Hepatocyte (in vitro differentiated cells): ENCODE results near the gene LIMA1. TPM values are rescaled to one million over a fixed set of nuclear protein-coding genes. Genes with fewer than 3 reads are reported as not detected.

Experiments used
- DNase-seq: peaks from one replicate; pipeline ENCODE4 v3.0.0-alpha.2; 2016; ENCODE audit warnings: low spot score
- H2AFZ ChIP-seq: fragments of 200-600 bp; sonication (generic); 2 replicates; pipeline ENCODE4 v1.6.0; 2016; ENCODE audit warnings: antibody characterized with exemption, mild to moderate bottlenecking
- H3K27ac ChIP-seq: fragments of 200-600 bp; sonication (generic); 2 replicates; pipeline ENCODE4 v1.5.1; 2016; ENCODE audit warnings: mild to moderate bottlenecking
- H3K27me3 ChIP-seq: fragments of 200-600 bp; sonication (generic); 2 replicates; pipeline ENCODE4 v1.6.1; 2016
- H3K36me3 ChIP-seq: fragments of 200-600 bp; sonication (generic); replicated peaks from 2 replicates; pipeline ENCODE4 v1.5.1; 2016; ENCODE audit warnings: low read depth; ENCODE audit not compliant: insufficient read depth
- H3K4me1 ChIP-seq: fragments of 200-600 bp; sonication (generic); 2 replicates; pipeline ENCODE4 v1.5.1; 2016; ENCODE audit warnings: mild to moderate bottlenecking, moderate library complexity; ENCODE audit not compliant: insufficient read depth
- H3K4me2 ChIP-seq: fragments of 200-600 bp; sonication (generic); 2 replicates; pipeline ENCODE4 v1.6.0; 2016
- H3K4me3 ChIP-seq: fragments of 200-600 bp; sonication (generic); 2 replicates; pipeline ENCODE4 v1.5.1; 2016; ENCODE audit warnings: mild to moderate bottlenecking
- H3K79me2 ChIP-seq: fragments of 200-600 bp; sonication (generic); 2 replicates; pipeline ENCODE4 v1.6.0; 2017; ENCODE audit warnings: mild to moderate bottlenecking
- H3K9me2 ChIP-seq: fragments of 200-600 bp; sonication (generic); replicated peaks from 2 replicates; pipeline ENCODE4 v1.6.0; 2017; ENCODE audit warnings: mild to moderate bottlenecking; ENCODE audit not compliant: insufficient read depth
- H3K9me3 ChIP-seq: fragments of 200-600 bp; sonication (generic); 2 replicates; pipeline ENCODE4 v1.5.1; 2016; ENCODE audit warnings: low read depth, mild to moderate bottlenecking
- H4K20me1 ChIP-seq: fragments of 200-600 bp; sonication (generic); 2 replicates; pipeline ENCODE4 v1.6.0; 2016; ENCODE audit warnings: mild to moderate bottlenecking; ENCODE audit not compliant: insufficient read depth, poor library complexity, severe bottlenecking
- CTCF ChIP-seq: fragments of 200-600 bp; sonication (generic); IDR thresholded peaks from 2 replicates; pipeline ENCODE4 v1.5.1; 2016; ENCODE audit warnings: antibody characterized with exemption, mild to moderate bottlenecking; ENCODE audit not compliant: poor library complexity
- EZH2 ChIP-seq: fragments of 200-600 bp; sonication (generic); IDR thresholded peaks from 2 replicates; pipeline ENCODE4 v1.6.1; 2016; ENCODE audit warnings: antibody characterized with exemption, mild to moderate bottlenecking, borderline replicate concordance
- EZH2phosphoT487 ChIP-seq: fragments of 200-600 bp; sonication (generic); IDR thresholded peaks from one replicate; pipeline ENCODE4 v1.6.1; 2018; ENCODE audit warnings: antibody characterized with exemption, mild to moderate bottlenecking, low read depth, moderate library complexity; ENCODE audit not compliant: unreplicated experiment, severe bottlenecking
- WGBS: methylation state at CpG from one replicate; pipeline ENCODE4 v1.1.6; 2016; ENCODE audit warnings: low lambda C conversion rate; ENCODE audit errors: missing lambda C conversion rate; 5-methylcytosine and 5-hydroxymethylcytosine counted together
- polyA plus RNA-seq: library from polyadenylated mRNA; unstranded; fragments of >200 nt; fragmentation: Nextera tagmentation; extraction: Ambion mirVana; gene quantifications from 2 replicates; pipeline ENCODE4 v1.2.1, GENCODE V29; 2016
- total RNA-seq: library from RNA; depleted of rRNA; stranded (reverse); fragments of >200 nt; gene quantifications from 2 replicates; pipeline ENCODE4 v1.2.3, GENCODE V29; 2014

Gene LIMA1
- total and polyA plus RNA-seq, 2 experiments from 2014 or later: 54.8 to 84.4 TPM

- Histone ChIP-seq H3K27me3 (no peaks in the 10 kb centered on the region), H3K4me2 (no peak overlapping the region), H3K79me2 (peaks cover 25% of the 10 kb centered on the region), H2AFZ (no peak overlapping the region), H3K4me1 (peaks cover 8% of the 10 kb centered on the region), H3K4me3 (no peak overlapping the region), H3K9me3 (no peaks in the 10 kb centered on the region), H3K36me3 (no peaks in the 10 kb centered on the region), H4K20me1 (no peaks in the 10 kb centered on the region), H3K9me2 (no peaks in the 10 kb centered on the region), H3K27ac (no peak overlapping the region)
- TF ChIP-seq CTCF: no peak
- TF ChIP-seq EZH2phosphoT487: no peak
- no peak for TF ChIP-seq EZH2
- 97% methylated on average over 7 of the region's 7 CpGs for WGBS
- no peak for DNase-seq
Measured at GRCh38 chr12:50287271-50287670, 4.0 kb upstream of the LIMA1 start.

GRCh38 chr12:50285253-50285652, 1.9 kb upstream of the LIMA1 start:
- WGBS: 100% methylated on average over 1 of the region's 1 CpG
- H3K36me3 ChIP-seq: no peaks in the 10 kb centered on the region
- H3K4me1 ChIP-seq: peaks cover 15% of the 10 kb centered on the region
- no peak overlapping the region for H3K4me3 ChIP-seq
- peaks cover 40% of the 10 kb centered on the region for H3K79me2 ChIP-seq
- no peak overlapping the region for H2AFZ ChIP-seq
- no peaks in the 10 kb centered on the region for H3K27me3 ChIP-seq
- no peak for TF ChIP-seq EZH2
- H3K27ac ChIP-seq: no peak overlapping the region
- H3K4me2 ChIP-seq: no peak overlapping the region
- H4K20me1 ChIP-seq: no peaks in the 10 kb centered on the region
- DNase-seq: no peak
- H3K9me2 ChIP-seq: no peaks in the 10 kb centered on the region
- no peaks in the 10 kb centered on the region for H3K9me3 ChIP-seq

GRCh38 chr12:50282721-50283228, 545 bp downstream of the LIMA1 start:
- H3K27ac ChIP-seq: peak overlapping the region; percentile 92
- peaks cover 62% of the 10 kb centered on the region for H3K79me2 ChIP-seq
- TF ChIP-seq EZH2 (no peak), EZH2phosphoT487 (no peak), CTCF (no peak)
- 36% methylated on average over 14 of the region's 14 CpGs for WGBS
- H3K4me3 ChIP-seq: peak overlapping the region; percentile 77
- no peaks in the 10 kb centered on the region for H4K20me1 ChIP-seq
- no peaks in the 10 kb centered on the region for H3K27me3 ChIP-seq
- H3K9me2 ChIP-seq: no peaks in the 10 kb centered on the region
- DNase-seq: no peak
- no peaks in the 10 kb centered on the region for H3K36me3 ChIP-seq
- H3K4me2 ChIP-seq: peak overlapping the region; percentile 76
- no peaks in the 10 kb centered on the region for H3K9me3 ChIP-seq
- H2AFZ ChIP-seq: peak overlapping the region; percentile 87
- H3K4me1 ChIP-seq: peaks cover 15% of the 10 kb centered on the region

- no peak overlapping the region for H3K27ac ChIP-seq
Measured at GRCh38 chr12:50279501-50279900, 3.8 kb downstream of the LIMA1 start.

More at GRCh38 chr12:50279501-50279900, 3.8 kb downstream of the LIMA1 start:
- Histone ChIP-seq H3K4me1 (peaks cover 18% of the 10 kb centered on the region), H3K9me2 (no peaks in the 10 kb centered on the region), H2AFZ (no peak overlapping the region), H3K79me2 (peaks cover 76% of the 10 kb centered on the region), H3K4me3 (no peak overlapping the region), H3K27me3 (no peaks in the 10 kb centered on the region), H3K9me3 (no peaks in the 10 kb centered on the region), H3K36me3 (no peaks in the 10 kb centered on the region), H4K20me1 (no peaks in the 10 kb centered on the region), H3K4me2 (no peak overlapping the region)
- no peak for TF ChIP-seq EZH2
- no peak for TF ChIP-seq EZH2phosphoT487
- no peak for TF ChIP-seq CTCF
- 88% methylated on average over 4 of the region's 4 CpGs for WGBS
- DNase-seq: no peak
